HFF-Myc (cell line): ENCODE measurements around the gene ZNF212.
"Not testable (repeated sequence)": the region's sequence is repeated elsewhere in the genome, so short reads cannot be mapped to it uniquely, and the experiment has no call there.

Experiments
- DNase-seq: peaks from one replicate; pipeline ENCODE4 v3.0.0-alpha.2; 2011; ENCODE audit warnings: low read depth; ENCODE audit errors: extremely low read depth
- H3K4me3 ChIP-seq: replicated peaks from 2 replicates; pipeline ENCODE4 v1.5.1; 2011; ENCODE audit warnings: low read depth, mild to moderate bottlenecking, control low read depth, low read length
- CTCF ChIP-seq: IDR thresholded peaks from 2 replicates; pipeline ENCODE4 v1.5.1; 2012; ENCODE audit warnings: mild to moderate bottlenecking, low read depth, low read length, control low read depth; ENCODE audit errors: missing control alignments

ZNF212 gene

GRCh38 chr7:149240637-149241036, 1.2 kb downstream of the ZNF212 start:
- peak overlapping the region; percentile 99 for H3K4me3 ChIP-seq
- DNase-seq, result no peak
- TF ChIP-seq CTCF, result no peak

GRCh38 chr7:149241696-149242095, 2.2 kb downstream of the ZNF212 start:
- DNase-seq, result no peak
- TF ChIP-seq CTCF, result no peak
- H3K4me3 ChIP-seq, result no peak overlapping the region

GRCh38 chr7:149245244-149245643, 5.8 kb downstream of the ZNF212 start:
- no peak for DNase-seq
- H3K4me3 ChIP-seq, result no peak overlapping the region
- no peak for TF ChIP-seq CTCF

- TF ChIP-seq CTCF, result no peak
- H3K4me3 ChIP-seq, result no peak overlapping the region
- DNase-seq, result no peak
Observed at GRCh38 chr7:149245744-149246143, 6.3 kb downstream of the ZNF212 start.

GRCh38 chr7:149248777-149249176, 9.3 kb downstream of the ZNF212 start:
- no peak for TF ChIP-seq CTCF
- H3K4me3 ChIP-seq, result no peak overlapping the region
- no peak for DNase-seq

- H3K4me3 ChIP-seq, DNase-seq: not testable (repeated sequence)
Observed at GRCh38 chr7:149250151-149250550, 10.7 kb downstream of the ZNF212 start.

- not testable (repeated sequence) for H3K4me3 ChIP-seq, DNase-seq
Observed at GRCh38 chr7:149251518-149251917, 12.1 kb downstream of the ZNF212 start.

GRCh38 chr7:149252378-149252777, 12.9 kb downstream of the ZNF212 start:
- no peak for TF ChIP-seq CTCF
- no peak for DNase-seq

More at GRCh38 chr7:149252378-149252777, 12.9 kb downstream of the ZNF212 start:
- no peak overlapping the region for H3K4me3 ChIP-seq
